IPS-15b (cell line): Measurements from ENCODE around the gene PDGFB.

Source experiments
- H3K27me3 ChIP-seq: one replicate; pipeline ENCODE4 v1.6.1; 2013; ENCODE audit warnings: low read length; ENCODE audit not compliant: control insufficient read depth, insufficient read depth
- H3K36me3 ChIP-seq: one replicate; pipeline ENCODE4 v1.6.1; 2013; ENCODE audit warnings: low read length; ENCODE audit not compliant: control insufficient read depth, insufficient read depth
- H3K4me1 ChIP-seq: one replicate; pipeline ENCODE4 v1.6.1; 2013; ENCODE audit warnings: mild to moderate bottlenecking, low read length; ENCODE audit not compliant: control insufficient read depth, insufficient read depth
- H3K4me3 ChIP-seq: one replicate; pipeline ENCODE4 v1.5.1; 2013; ENCODE audit warnings: low read depth, low read length
- H3K9ac ChIP-seq: one replicate; pipeline ENCODE4 v1.6.1; 2013; ENCODE audit warnings: low read depth, mild to moderate bottlenecking, low read length
- H3K9me3 ChIP-seq: one replicate; pipeline ENCODE4 v1.6.1; 2013; ENCODE audit warnings: mild to moderate bottlenecking, low read length; ENCODE audit not compliant: control insufficient read depth, insufficient read depth

The PDGFB gene

GRCh38 chr22:39234472-39234787 is 10.4 kb downstream of the PDGFB start:
- H3K4me3 ChIP-seq = no peak overlapping the region
- no peaks in the 10 kb centered on the region for H3K36me3 ChIP-seq
- H3K9me3 ChIP-seq = no peaks in the 10 kb centered on the region
- H3K9ac ChIP-seq = no peak overlapping the region
- H3K27me3 ChIP-seq = peaks cover 9% of the 10 kb centered on the region
- peaks cover 18% of the 10 kb centered on the region for H3K4me1 ChIP-seq

GRCh38 chr22:39233710-39234471 is 10.9 kb downstream of the PDGFB start:
- H3K27me3 ChIP-seq = peaks cover 9% of the 10 kb centered on the region
- H3K4me3 ChIP-seq = no peak overlapping the region
- H3K36me3 ChIP-seq = no peaks in the 10 kb centered on the region
- peaks cover 20% of the 10 kb centered on the region for H3K4me1 ChIP-seq
- H3K9me3 ChIP-seq = no peaks in the 10 kb centered on the region
- H3K9ac ChIP-seq = no peak overlapping the region

- H3K9me3 ChIP-seq = no peaks in the 10 kb centered on the region
- H3K27me3 ChIP-seq = peaks cover 7% of the 10 kb centered on the region
- no peak overlapping the region for H3K9ac ChIP-seq
- H3K4me1 ChIP-seq = peaks cover 20% of the 10 kb centered on the region
- H3K36me3 ChIP-seq = no peaks in the 10 kb centered on the region
- no peak overlapping the region for H3K4me3 ChIP-seq
Observed at GRCh38 chr22:39232806-39233709, 11.7 kb downstream of the PDGFB start.

GRCh38 chr22:39232246-39232645 is 12.5 kb downstream of the PDGFB start:
- Histone ChIP-seq H3K9ac (no peak overlapping the region), H3K4me3 (no peak overlapping the region), H3K9me3 (no peaks in the 10 kb centered on the region), H3K27me3 (peaks cover 8% of the 10 kb centered on the region), H3K36me3 (no peaks in the 10 kb centered on the region), H3K4me1 (peaks cover 16% of the 10 kb centered on the region)

GRCh38 chr22:39231197-39231950 is 13.4 kb downstream of the PDGFB start:
- peaks cover 4% of the 10 kb centered on the region for H3K27me3 ChIP-seq
- no peak overlapping the region for H3K9ac ChIP-seq
- H3K36me3 ChIP-seq = no peaks in the 10 kb centered on the region
- no peaks in the 10 kb centered on the region for H3K9me3 ChIP-seq
- no peak overlapping the region for H3K4me3 ChIP-seq
- peaks cover 15% of the 10 kb centered on the region for H3K4me1 ChIP-seq

GRCh38 chr22:39230261-39231196 is 14.3 kb downstream of the PDGFB start:
- H3K36me3 ChIP-seq = no peaks in the 10 kb centered on the region
- H3K4me3 ChIP-seq = peak overlapping the region; percentile 4
- no peaks in the 10 kb centered on the region for H3K9me3 ChIP-seq
- no peak overlapping the region for H3K9ac ChIP-seq
- H3K27me3 ChIP-seq = peaks cover 4% of the 10 kb centered on the region
- peaks cover 15% of the 10 kb centered on the region for H3K4me1 ChIP-seq

- Histone ChIP-seq H3K4me3 (no peak overlapping the region), H3K9me3 (no peaks in the 10 kb centered on the region), H3K9ac (no peak overlapping the region), H3K4me1 (peaks cover 15% of the 10 kb centered on the region), H3K36me3 (no peaks in the 10 kb centered on the region), H3K27me3 (peaks cover 4% of the 10 kb centered on the region)
Observed at GRCh38 chr22:39229688-39230260, 15.0 kb downstream of the PDGFB start.

- Histone ChIP-seq H3K4me1 (peaks cover 13% of the 10 kb centered on the region), H3K36me3 (no peaks in the 10 kb centered on the region), H3K4me3 (no peak overlapping the region), H3K9me3 (no peaks in the 10 kb centered on the region), H3K27me3 (peaks cover 4% of the 10 kb centered on the region), H3K9ac (no peak overlapping the region)
Observed at GRCh38 chr22:39229075-39229474, 15.7 kb downstream of the PDGFB start.

GRCh38 chr22:39227542-39228272 is 17.1 kb downstream of the PDGFB start:
- H3K9ac ChIP-seq = no peak overlapping the region
- H3K4me1 ChIP-seq = peaks cover 13% of the 10 kb centered on the region
- H3K4me3 ChIP-seq = no peak overlapping the region
- H3K27me3 ChIP-seq = peaks cover 4% of the 10 kb centered on the region
- H3K9me3 ChIP-seq = no peaks in the 10 kb centered on the region
- H3K36me3 ChIP-seq = no peaks in the 10 kb centered on the region

- peaks cover 13% of the 10 kb centered on the region for H3K4me1 ChIP-seq
- no peaks in the 10 kb centered on the region for H3K36me3 ChIP-seq
- no peaks in the 10 kb centered on the region for H3K9me3 ChIP-seq
- H3K27me3 ChIP-seq = peaks cover 4% of the 10 kb centered on the region
- no peak overlapping the region for H3K9ac ChIP-seq
- H3K4me3 ChIP-seq = no peak overlapping the region
Observed at GRCh38 chr22:39226353-39226752, 18.4 kb downstream of the PDGFB start.
